Liver (tissue), 3 donors: ENCODE data around the gene CDH4.

Experiments
- CTCF ChIP-seq: fragments of 150-350 bp; IDR thresholded peaks from 2 replicates; pipeline ENCODE4 v1.5.1; 2017; ENCODE audit warnings: improper control_type of control experiment, low read depth, low read length; ENCODE audit not compliant: missing input control
- HNF4G ChIP-seq: IDR thresholded peaks from 2 replicates; pipeline ENCODE4 v1.6.1; 2016; ENCODE audit warnings: antibody characterized with exemption
- RXRA ChIP-seq, 2 donors: IDR thresholded peaks; 2 replicates each; pipeline ENCODE4 v1.6.1; 2017 to 2018; ENCODE audit warnings: antibody characterized with exemption in 2 of 2, mild to moderate bottlenecking in 1 of 2
- SP1 ChIP-seq: IDR thresholded peaks from 2 replicates; pipeline ENCODE4 v1.6.1; 2018; ENCODE audit warnings: antibody characterized with exemption, mild to moderate bottlenecking
- TAF1 ChIP-seq: conservative IDR thresholded peaks from 2 replicates; pipeline ENCODE4 v1.6.1; 2016; ENCODE audit warnings: antibody characterized with exemption, mild to moderate bottlenecking
- TF ChIP-seq, protein P1 (sequence below): IDR thresholded peaks from 2 replicates; pipeline ENCODE4 v1.6.1; 2016; ENCODE audit warnings: antibody characterized with exemption
- donor health status: healthy.
- donor health status: healthy.

DNA sequence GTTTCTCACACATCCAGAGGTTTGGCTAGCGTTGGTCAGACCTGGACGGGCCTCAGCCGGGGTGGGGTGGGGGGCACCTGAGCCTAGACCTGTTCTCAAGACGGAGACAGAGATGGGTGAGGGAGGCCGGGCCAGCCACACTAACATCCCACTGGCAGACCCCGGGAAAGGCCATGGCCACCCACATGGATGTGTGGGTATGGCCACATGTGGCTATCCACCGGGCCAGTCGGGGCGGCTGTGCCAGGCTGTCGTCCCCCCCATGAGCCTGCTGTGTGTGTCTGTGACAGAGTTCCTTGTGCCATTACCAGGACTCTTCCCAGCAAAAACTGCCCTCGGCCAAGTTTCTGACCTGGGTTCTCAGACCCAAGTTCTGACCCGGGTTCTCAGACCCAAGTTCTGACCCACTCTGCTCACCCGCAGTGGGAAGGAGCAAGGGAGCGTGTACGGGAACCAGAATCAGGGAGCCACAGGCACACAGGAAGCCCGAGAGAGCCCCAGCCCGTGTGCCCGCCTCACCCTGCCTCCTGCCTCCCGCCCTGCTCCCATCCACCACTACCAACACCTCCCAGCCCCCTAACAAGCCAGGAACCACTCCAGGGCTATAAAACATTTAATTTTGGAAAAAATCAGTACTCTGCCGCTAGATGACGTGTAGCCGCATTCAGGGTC, 558.1 kb downstream of the CDH4 start:
- TF ChIP-seq CTCF (no peak), TAF1 (no peak), RXRA (IDR thresholded peaks at IDR 0.05) (no peak), SP1 (no peak), HNF4G (no peak)
- TF ChIP-seq, protein P1, sequence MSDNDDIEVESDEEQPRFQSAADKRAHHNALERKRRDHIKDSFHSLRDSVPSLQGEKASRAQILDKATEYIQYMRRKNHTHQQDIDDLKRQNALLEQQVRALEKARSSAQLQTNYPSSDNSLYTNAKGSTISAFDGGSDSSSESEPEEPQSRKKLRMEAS = no peak
